HG03045 (cell line): ENCODE data around the gene ADIPOR2.

Experiments
- ATAC-seq: cut with Tn5 transposase; IDR thresholded peaks from one replicate; pipeline ENCODE4 v1.9.1; 2021; ENCODE audit warnings: mild to moderate bottlenecking, moderate library complexity; ENCODE audit not compliant: unreplicated experiment

ADIPOR2 gene

GRCh38 chr12:1826867-1827705 is 136.2 kb downstream of the ADIPOR2 start:
- no peak for ATAC-seq

DNA sequence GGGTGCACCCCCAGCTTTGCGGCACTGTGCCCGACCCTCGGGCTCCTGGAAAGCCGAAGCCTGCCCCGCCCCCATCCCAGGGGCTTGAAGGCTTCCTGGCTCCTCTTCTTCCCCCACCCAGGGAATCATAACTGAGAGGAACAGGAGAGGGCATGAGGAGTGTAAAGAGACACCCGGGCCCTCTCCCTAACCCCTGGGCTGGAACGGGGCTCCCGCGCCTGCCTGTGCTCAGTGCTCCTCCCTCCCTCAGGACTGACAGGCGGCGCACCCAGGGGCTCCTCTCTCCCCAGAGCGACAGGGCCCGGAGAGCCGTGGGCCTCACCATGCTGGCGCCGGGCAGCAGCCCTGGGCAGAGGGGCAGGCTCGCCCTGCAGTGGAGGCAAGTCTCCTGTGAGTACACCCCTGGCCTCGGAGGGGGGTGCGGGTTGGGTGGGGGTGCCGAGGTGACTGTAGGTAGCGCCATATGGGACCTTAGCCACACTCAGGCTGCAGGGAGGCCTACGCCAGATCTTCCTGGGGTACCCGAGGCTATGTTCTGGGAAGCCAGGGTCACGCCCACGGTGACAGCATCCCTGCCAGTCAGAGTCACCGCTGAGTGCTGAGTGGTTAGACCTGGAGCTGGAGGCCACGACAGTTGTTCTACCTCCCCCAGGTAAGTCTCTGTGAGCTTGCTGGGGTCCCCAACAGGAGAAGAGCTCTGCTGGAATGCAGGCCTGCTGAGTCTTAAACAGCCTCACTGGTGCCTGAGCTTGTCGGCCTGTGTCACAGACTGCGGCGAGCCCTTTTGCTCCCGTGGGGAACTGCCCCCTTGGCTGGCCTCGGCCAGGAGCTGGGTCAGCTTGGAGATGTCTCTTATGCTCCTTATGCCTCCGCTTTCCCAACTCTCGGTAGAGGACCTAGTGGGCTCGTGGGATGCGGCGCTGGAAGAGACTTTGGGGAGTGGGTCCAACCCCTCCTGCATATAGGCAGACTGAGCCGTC is 137.2 kb downstream of the ADIPOR2 start:
- no peak for ATAC-seq

- no peak for ATAC-seq
Observed at GRCh38 chr12:1828856-1829255, 138.0 kb downstream of the ADIPOR2 start.

- ATAC-seq, result no peak
Observed at GRCh38 chr12:1829306-1829900, 138.5 kb downstream of the ADIPOR2 start.

DNA sequence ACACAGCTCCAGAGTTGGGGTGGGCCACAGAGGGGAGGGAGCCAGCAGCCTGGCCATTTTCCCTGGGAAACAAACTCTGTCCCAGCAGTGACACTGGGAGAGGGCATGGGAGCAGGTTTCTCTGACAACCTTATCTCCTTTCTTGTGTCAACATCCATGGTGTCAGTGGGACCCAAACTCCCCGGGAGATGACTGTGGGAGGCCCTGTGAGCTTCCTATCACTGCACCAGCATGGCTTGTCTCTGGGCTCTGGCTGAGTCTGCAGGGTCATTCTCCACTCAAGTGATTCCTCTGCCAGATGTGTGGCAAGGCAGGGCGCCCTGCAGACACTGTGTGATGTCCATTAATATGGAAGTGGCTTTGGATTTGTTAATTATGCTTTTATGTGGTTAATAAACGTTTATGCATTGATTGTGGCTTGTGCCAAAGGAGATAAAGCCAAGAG is 139.6 kb downstream of the ADIPOR2 start:
- ATAC-seq, result no peak

- no peak for ATAC-seq
Observed at GRCh38 chr12:1830981-1831963, 140.4 kb downstream of the ADIPOR2 start.

DNA sequence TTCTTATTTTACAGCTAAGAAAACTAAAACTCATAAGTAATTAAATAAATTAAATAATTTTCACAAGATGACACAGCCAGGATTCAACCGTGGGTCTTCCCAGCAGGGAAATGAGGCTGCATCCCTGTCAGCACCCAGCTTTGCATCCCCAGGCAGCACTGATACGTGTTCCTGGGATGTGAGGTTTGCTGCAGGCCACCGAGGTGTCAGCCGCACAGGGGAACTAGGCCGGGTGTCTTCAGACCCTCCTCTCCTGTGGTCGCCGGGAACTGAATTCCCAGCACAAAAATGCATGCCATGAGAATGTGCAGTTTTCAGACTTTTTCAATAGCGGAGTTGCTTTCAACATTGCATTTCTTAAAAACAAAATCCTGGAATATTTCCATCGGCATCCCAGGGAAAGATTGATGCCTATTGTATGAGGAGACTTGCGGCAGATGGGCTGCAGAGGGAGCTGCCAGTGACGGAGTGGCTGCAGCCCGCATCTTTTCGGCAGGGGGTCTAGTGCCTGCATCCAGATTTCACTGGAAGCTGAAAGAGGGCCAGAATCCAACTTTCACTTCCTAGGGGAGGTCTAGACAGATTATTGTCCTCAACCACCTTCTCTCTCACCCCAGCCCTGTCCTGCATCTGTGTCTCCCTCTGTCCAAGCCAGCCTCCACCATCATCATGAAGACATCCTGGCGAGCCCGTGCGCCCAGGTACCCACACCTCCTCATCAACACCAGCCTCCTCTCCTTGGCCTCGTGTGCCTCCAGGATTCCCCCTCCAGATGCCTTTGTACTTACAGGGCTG is 142.1 kb downstream of the ADIPOR2 start:
- no peak for ATAC-seq

DNA sequence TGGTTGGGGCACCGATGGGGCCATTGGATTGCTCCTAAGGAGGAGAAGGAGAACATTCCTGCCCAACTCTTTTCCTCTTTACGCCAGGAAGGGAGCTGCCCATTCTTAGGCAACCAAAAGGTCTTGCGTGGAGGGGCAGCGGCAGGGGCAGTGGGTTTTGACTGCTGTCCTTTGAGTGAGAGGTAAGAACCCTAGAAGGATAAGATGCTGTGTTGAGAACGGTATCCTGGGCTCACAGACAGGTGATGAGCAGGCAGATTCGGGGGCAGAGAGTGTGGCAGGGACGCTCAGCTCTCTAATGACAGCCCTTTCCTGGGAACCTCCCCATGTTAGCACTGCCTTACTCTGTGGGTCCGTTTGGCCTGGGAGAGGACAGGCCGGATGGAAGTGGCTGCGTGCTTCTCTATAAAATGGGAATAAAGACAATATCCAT is 142.7 kb downstream of the ADIPOR2 start:
- ATAC-seq, result no peak

DNA sequence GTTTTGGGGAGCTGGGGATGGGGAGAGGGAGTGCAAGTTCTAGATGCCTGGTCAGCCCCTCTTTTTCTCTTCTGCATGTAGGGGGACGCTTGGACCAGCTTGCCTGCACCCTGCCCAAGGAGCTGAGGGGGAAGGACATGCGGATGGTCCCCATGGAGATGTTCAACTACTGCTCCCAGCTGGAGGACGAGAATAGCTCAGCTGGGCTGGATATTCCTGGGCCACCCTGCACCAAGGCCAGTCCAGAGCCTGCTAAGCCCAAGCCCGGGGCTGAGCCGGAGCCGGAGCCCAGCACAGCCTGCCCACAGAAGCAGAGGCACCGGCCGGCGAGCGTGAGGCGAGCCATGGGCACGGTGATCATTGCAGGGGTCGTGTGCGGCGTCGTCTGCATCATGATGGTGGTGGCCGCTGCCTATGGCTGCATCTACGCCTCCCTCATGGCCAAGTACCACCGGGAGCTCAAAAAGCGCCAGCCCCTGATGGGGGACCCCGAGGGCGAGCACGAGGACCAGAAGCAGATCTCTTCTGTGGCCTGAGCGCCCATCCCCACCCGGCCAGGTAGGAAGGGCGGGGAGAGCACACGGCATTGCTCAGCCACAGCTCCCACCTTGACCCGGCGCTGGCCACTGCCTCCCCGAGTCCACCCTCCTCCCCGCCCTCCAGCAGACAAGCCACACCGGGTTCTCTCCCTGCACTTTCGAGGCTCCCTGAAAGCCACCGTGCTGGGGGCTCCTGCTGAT is 143.5 kb downstream of the ADIPOR2 start:
- no peak for ATAC-seq

DNA sequence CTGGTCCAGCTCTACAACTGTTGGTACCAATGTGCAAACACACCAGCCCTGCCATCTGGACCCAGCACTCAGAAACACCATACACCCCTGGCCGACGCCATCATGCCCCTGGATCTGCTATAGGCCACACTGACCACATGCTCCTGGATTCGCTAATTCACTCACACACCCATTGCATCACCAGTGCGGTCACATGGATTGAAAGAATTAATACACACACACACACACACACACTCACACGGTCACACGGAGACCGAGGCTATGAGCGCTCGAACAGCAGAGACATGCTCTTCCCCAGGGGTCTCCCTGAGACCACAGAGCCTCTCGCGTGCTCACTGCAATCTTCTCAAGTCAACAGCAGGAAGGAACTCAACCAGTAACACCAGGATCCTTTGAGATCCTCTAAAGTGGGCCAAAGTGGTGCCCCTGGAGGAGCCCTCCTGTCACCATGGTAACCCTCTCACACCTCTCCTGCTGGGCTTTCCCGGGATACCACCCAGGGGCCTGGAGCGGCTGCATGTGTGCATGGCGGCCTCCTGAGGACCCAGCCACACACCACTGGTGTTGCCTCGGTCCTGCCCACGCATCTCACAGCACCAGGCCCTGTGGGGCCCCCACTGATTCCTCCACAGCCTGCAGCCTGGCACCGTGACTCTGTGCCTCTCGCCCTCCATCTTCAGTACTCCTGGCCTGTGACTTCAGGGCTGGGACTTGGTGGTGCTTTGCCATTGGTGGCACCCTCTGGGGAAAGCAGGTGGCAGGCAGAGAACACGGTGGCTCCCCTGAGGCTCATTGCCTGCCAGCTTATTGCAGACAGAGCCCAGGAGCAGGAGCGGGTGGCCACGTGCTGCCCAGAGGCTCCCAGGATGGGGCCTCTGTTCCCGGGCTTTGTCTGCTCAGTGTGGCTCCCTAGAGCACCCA is 144.6 kb downstream of the ADIPOR2 start:
- no peak for ATAC-seq

GRCh38 chr12:1836241-1836803 is 145.5 kb downstream of the ADIPOR2 start:
- ATAC-seq, result no peak

- no peak for ATAC-seq
Observed at GRCh38 chr12:1836854-1837421, 146.1 kb downstream of the ADIPOR2 start.

DNA sequence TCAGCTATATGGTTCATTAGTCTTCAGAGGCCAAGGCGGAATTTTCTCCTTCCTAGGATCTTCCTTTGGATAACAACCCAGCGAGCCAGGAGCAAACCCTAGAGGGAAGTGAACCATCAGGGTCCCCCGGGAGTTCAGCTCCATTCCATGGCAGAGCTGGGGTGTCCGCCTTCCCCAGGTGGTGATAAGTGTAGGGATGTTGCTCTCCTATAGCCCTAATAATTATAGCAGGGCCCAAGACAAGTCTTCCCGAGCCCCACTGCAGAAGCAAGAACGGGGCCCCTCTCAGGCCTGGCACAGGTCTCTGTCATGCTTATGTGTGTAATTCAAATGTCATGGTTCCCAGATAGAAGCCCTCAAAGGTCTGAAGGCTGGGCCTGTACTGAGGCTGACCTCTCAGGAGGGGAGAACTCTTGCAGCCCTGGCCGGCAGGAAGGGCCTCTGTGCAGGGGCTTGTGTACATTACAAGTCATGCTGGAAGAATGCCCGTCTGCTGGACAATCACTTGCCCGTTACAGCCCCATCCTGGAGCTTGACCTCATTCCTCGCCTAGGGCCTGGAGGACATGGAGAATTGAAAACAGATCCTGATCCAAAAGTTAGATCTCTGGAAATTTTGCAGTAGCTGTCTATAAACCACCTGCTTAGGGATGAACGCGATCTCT is 146.8 kb downstream of the ADIPOR2 start:
- no peak for ATAC-seq
